HEK293T (cell line): ENCODE results near the gene SUN1.

ENCODE experiments used
- ARNT ChIP-seq: fragments of 450-650 bp; IDR thresholded peaks from 2 replicates; pipeline ENCODE4 v1.6.1; 2017; ENCODE audit warnings: mild to moderate bottlenecking
- FOXM1 ChIP-seq: fragments of 450-650 bp; IDR thresholded peaks from 2 replicates; pipeline ENCODE4 v1.6.1; 2017; ENCODE audit warnings: mild to moderate bottlenecking, borderline replicate concordance
- LEF1 ChIP-seq: fragments of 450-650 bp; IDR thresholded peaks from 2 replicates; pipeline ENCODE4 v1.6.1; 2017; ENCODE audit warnings: mild to moderate bottlenecking, borderline replicate concordance
- NFRKB ChIP-seq: fragments of 450-650 bp; IDR thresholded peaks from 2 replicates; pipeline ENCODE4 v1.6.1; 2016; ENCODE audit warnings: mild to moderate bottlenecking, moderate library complexity
- SP1 ChIP-seq: fragments of 450-650 bp; IDR thresholded peaks from 2 replicates; pipeline ENCODE4 v1.6.1; 2017
- TARDBP ChIP-seq: fragments of 450-650 bp; IDR thresholded peaks from 2 replicates; pipeline ENCODE4 v1.6.1; 2016

- TF ChIP-seq FOXM1 = no peak
- no peak for TF ChIP-seq LEF1
- TF ChIP-seq ARNT = no peak
- TF ChIP-seq TARDBP = no peak
- no peak for TF ChIP-seq NFRKB
- TF ChIP-seq SP1 = no peak
Observed at GRCh38 chr7:889025-889390, 56.7 kb downstream of the SUN1 start.
